Lower lobe of right lung (tissue), 2 donors: ENCODE data around the gene MRPS27. TPM values are rescaled to one million over a fixed set of nuclear protein-coding genes. Genes with fewer than 3 reads are reported as not detected.

ENCODE experiments used
- ATAC-seq, 2 donors: fragments of 200-7000 bp; cut with Tn5 transposase; one replicate each; pipeline ENCODE4 v1.9.1; 2020 to 2022; ENCODE audit warnings: mild to moderate bottlenecking in 2 of 2, moderate library complexity in 2 of 2
- DNase-seq: peaks from one replicate; pipeline ENCODE4 v3.0.0-alpha.2; 2020
- H3K27ac ChIP-seq: fragments of 200-600 bp; one replicate; pipeline ENCODE4 v1.8.0; 2022
- H3K27me3 ChIP-seq: fragments of 200-600 bp; one replicate; pipeline ENCODE4 v1.8.0; 2022; ENCODE audit warnings: low read depth
- H3K36me3 ChIP-seq: fragments of 200-600 bp; one replicate; pipeline ENCODE4 v1.8.0; 2022; ENCODE audit warnings: mild to moderate bottlenecking
- H3K4me1 ChIP-seq: fragments of 200-600 bp; one replicate; pipeline ENCODE4 v1.8.0; 2022
- H3K4me3 ChIP-seq: fragments of 200-600 bp; one replicate; pipeline ENCODE4 v1.8.0; 2022; ENCODE audit warnings: mild to moderate bottlenecking
- H3K9me3 ChIP-seq: fragments of 200-600 bp; one replicate; pipeline ENCODE4 v1.8.0; 2022
- intact Hi-C: fragments of 100-400 bp; cut with DNase I; formaldehyde crosslinking; loops from one replicate; pipeline ENCODE4 v1.11.0; 2022
- total RNA-seq: library from RNA; stranded (reverse); fragmentation: NEBNext Ultra II Directional; extraction: Animal tissue kit (Norgen Biotek cat#: 25700); gene quantifications from one replicate; pipeline ENCODE4 v1.2.1, GENCODE V29; 2021
- TF ChIP-seq, protein P1 (sequence below): fragments of 200-600 bp; IDR thresholded peaks from one replicate; pipeline ENCODE4 v1.8.0; 2022; ENCODE audit warnings: antibody characterized with exemption, mild to moderate bottlenecking
- donor health status: DM: no; HTN: yes; CAD: no; lungs with severe emphysema.

MRPS27 gene
- total RNA-seq, 1 donor from 2014 or later: 35.1 TPM

DNA sequence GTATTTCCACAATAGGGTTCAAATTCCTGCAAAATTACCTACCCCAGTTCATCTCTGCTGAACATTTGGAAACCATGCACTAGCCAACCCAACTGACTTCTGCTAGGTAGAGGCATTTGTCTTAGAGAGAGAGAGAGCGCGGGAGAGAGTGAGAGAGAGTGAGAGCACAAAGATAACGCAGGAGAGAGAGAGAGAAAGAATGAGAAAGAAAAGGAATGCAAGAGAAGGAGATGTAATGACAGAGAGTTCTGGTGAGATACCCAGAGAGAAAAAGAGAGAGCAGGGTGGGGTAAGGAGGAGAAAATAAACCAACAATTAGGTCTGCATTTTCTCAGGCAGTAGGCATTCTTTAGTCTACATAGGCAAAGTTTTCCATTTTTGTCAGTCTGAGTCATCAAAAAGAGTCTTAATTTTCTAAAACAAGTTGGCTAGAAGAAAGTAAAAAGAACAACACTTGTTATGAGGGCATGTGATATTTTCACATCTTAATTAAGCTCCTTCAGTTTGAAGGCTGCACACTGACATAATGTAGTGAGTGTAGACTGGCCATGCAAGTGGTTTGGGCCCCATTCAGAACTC is 114.5 kb downstream of the MRPS27 start:
- intact Hi-C loops: no loop called here
- no peaks in the 10 kb centered on the region for H3K27me3 ChIP-seq
- TF ChIP-seq, protein P1, sequence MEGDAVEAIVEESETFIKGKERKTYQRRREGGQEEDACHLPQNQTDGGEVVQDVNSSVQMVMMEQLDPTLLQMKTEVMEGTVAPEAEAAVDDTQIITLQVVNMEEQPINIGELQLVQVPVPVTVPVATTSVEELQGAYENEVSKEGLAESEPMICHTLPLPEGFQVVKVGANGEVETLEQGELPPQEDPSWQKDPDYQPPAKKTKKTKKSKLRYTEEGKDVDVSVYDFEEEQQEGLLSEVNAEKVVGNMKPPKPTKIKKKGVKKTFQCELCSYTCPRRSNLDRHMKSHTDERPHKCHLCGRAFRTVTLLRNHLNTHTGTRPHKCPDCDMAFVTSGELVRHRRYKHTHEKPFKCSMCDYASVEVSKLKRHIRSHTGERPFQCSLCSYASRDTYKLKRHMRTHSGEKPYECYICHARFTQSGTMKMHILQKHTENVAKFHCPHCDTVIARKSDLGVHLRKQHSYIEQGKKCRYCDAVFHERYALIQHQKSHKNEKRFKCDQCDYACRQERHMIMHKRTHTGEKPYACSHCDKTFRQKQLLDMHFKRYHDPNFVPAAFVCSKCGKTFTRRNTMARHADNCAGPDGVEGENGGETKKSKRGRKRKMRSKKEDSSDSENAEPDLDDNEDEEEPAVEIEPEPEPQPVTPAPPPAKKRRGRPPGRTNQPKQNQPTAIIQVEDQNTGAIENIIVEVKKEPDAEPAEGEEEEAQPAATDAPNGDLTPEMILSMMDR: no peak
- no peaks in the 10 kb centered on the region for H3K9me3 ChIP-seq
- peaks cover 4% of the 10 kb centered on the region for H3K36me3 ChIP-seq
- DNase-seq (no peak), ATAC-seq (no peak)
- no peak overlapping the region for H3K4me3 ChIP-seq
- peaks cover under 1% of the 10 kb centered on the region for H3K4me1 ChIP-seq
- H3K27ac ChIP-seq: no peak overlapping the region

DNA sequence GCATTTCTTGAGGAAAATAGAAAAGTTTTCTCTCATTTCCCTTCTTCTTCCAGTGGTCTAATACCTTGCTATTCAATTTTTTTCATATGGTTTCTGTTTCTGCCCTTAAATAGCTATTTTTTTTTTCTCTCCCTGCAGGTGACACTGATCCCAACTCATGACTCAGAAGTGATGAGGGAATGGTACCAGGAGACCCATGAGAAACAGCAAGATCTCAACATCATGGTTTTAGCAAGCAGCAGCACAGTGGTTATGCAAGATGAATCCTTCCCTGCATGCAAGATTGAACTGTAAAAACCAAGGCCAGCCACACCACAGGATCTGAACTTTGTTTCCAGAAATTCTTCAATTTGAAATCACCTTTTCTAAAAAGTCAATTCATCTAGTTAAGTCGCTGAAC is 115.1 kb downstream of the MRPS27 start:
- Histone ChIP-seq H3K36me3 (peaks cover 4% of the 10 kb centered on the region), H3K27ac (no peak overlapping the region), H3K4me1 (no peaks in the 10 kb centered on the region), H3K9me3 (no peaks in the 10 kb centered on the region), H3K27me3 (no peaks in the 10 kb centered on the region), H3K4me3 (no peak overlapping the region)
- TF ChIP-seq, protein P1: no peak
- DNase-seq: no peak
- intact Hi-C loops: no loop called here
- ATAC-seq: no peak

DNA sequence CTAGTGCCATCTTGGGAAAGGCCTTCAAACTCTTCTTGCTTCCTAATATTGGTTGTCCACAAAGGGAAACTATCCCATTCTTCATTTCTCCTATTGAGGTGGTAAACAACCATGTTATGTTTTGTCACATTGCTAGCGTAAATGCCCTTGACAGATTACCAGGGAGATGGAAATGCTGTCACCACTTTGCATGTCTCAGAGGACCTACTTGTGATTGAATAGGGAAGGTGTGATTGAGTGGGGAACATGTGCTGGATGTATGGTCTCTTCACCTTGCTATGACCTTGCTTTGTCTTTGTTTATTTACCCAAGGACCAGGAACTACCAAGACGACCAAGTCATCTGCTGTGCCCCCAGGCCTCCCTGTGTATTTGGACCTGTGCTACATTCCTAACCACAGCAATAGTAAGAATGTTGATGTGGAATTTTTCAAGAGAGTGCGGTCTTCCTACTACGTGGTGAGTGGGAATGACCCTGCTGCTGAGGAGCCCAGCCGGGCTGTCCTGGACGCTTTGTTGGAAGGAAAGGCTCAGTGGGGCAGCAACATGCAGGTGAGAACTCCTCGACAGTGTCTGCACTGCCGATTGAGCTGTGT is 116.7 kb downstream of the MRPS27 start:
- Histone ChIP-seq H3K27me3 (no peaks in the 10 kb centered on the region), H3K27ac (no peak overlapping the region), H3K36me3 (peaks cover 4% of the 10 kb centered on the region), H3K4me3 (no peak overlapping the region), H3K9me3 (no peaks in the 10 kb centered on the region), H3K4me1 (no peaks in the 10 kb centered on the region)
- ATAC-seq (no peak), DNase-seq (no peak)
- TF ChIP-seq, protein P1: no peak
- intact Hi-C loops: no loop called here

DNA sequence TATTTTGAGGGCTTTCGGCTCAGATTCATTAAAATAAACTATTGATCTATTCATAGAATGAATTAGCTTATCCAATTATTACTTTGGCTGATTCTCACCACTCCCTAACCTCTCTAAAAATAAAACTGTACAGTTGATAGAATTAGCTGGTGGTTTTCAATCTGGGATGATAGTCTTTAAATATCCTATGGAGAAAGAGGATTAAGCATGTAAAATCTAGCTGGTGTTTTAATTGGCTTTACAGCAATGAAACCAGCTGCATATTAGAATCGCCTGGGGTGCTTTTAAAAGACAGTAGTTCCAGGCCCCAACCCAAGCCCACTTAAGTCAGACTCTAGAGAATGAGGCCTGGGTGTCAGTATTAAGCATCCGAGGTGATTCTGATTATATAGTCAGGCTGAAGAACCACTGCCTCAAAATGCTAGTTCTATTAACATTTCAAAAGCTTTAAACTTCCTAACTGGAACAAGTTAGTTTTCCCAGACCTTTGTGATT is 117.7 kb downstream of the MRPS27 start:
- Histone ChIP-seq H3K27me3 (no peaks in the 10 kb centered on the region), H3K27ac (no peak overlapping the region), H3K4me3 (no peak overlapping the region), H3K9me3 (no peaks in the 10 kb centered on the region), H3K36me3 (peaks cover 4% of the 10 kb centered on the region), H3K4me1 (no peaks in the 10 kb centered on the region)
- ATAC-seq (no peak), DNase-seq (no peak)
- intact Hi-C loops: no loop called here
- TF ChIP-seq, protein P1: no peak

DNA sequence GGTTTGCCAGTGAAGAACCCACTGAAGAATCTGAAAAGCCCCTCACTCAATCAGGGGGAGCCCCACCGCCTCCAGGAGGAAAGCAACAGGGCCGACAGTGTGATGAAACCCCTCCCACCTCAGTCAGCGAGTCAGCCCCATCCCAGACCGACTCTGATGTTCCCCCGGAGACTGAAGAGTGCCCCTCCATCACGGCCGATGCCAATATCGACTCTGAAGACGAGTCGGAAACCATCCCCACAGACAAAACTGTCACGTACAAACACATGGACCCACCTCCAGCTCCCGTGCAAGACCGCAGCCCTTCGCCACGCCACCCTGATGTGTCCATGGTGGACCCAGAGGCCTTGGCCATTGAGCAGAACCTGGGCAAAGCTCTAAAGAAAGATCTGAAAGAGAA is 120.4 kb downstream of the MRPS27 start:
- ATAC-seq: no peak
- TF ChIP-seq, protein P1: no peak
- Histone ChIP-seq H3K4me3 (no peak overlapping the region), H3K36me3 (peaks cover 4% of the 10 kb centered on the region), H3K27ac (no peak overlapping the region), H3K27me3 (no peaks in the 10 kb centered on the region), H3K9me3 (no peaks in the 10 kb centered on the region), H3K4me1 (no peaks in the 10 kb centered on the region)
- DNase-seq: no peak
- intact Hi-C loops: no loop called here
